SK-N-SH (cell line): Measurements from ENCODE around the gene ST6GALNAC1.

Experiments used
- CTCF ChIP-seq: fragments of 200-600 bp; sonication (generic); IDR thresholded peaks from 2 replicates; pipeline ENCODE4 v1.6.1; 2017; ENCODE audit warnings: antibody characterized with exemption, mild to moderate bottlenecking, moderate library complexity
- EP300 ChIP-seq, 2 experiments: IDR thresholded peaks; 2 replicates each; pipeline versions ENCODE4 v1.4.0 to v1.6.1; 2012; ENCODE audit warnings: borderline replicate concordance in 1 of 2, low read depth in 1 of 2, low read length in 1 of 2
- FOXJ3 ChIP-seq: sonication (generic); formaldehyde crosslinking; IDR thresholded peaks from 2 replicates; pipeline ENCODE4 v1.5.1; 2020; ENCODE audit warnings: mild to moderate bottlenecking, missing genetic modification reagents
- NFIC ChIP-seq: IDR thresholded peaks from 2 replicates; pipeline ENCODE4 v1.4.0; 2012; ENCODE audit warnings: borderline replicate concordance

DNA sequence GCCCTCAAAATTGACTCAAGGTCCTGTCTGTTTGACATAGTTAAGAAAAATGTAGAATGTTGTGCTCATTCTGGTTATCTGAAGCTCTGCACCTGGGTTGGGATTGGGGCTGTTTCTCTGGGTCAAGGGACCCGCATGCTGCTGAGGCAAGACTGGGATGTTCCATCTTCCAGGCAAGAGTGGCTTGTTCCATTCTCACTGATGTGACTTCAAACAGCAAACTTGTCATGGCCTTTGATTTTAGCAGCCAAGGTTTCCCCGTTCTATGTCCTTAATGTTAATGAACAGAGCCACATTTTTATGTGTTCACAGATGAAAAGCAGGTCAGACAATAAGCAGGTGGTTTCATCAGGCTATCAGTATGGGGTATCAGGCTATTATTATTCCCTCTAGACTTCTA, 25.7 kb downstream of the ST6GALNAC1 start:
- TF ChIP-seq CTCF (no peak), EP300 (IDR thresholded peaks at IDR 0.05; ENCODE audit: borderline replicate concordance in 1 of 2, low read depth in 1 of 2, low read length in 1 of 2) (no peak), FOXJ3 (no peak), NFIC (no peak)
